HG02588 (cell line): Measurements from ENCODE around the gene ADD2.
"Not testable (repeated sequence)": the region's sequence is repeated elsewhere in the genome, so short reads cannot be mapped to it uniquely, and the experiment has no call there.

Experiments
- ATAC-seq: cut with Tn5 transposase; IDR thresholded peaks from one replicate; pipeline ENCODE4 v1.9.1; 2021; ENCODE audit warnings: mild to moderate bottlenecking, moderate library complexity; ENCODE audit not compliant: unreplicated experiment

ADD2 gene

DNA sequence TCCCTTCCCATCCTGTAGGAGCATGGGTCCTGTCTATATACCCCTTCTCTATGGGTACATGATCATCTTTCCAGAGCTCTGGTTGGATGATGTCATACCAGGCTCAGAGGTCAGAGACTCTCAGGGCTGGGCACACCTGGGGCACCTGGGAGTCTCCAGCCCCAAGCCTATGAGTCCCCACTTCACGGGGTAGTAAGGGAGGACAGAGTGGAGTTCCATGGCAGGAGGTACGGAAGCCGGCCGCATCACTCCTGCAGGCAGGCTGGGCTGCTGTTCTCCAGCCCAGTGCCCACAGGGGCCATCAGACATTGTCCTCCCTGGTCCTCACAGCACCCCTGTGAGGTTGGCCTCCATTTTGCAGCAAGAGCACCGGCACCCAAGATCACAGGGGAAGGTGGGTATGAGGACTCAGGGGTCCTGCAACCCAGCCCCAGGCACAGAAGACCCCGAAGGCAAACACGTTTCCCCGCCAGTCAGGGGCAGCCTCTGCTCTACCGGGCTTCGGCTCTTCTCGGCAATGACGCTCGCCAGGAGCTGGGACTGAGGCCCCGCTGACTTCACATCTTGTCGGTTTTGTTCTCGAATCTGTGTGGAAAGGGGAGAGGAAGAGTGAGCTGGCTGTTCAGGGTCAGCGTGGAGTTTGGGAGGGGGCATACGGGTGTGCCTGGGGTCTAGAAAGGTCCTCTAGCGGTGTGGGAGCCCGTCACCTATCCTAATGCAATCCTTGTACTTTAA lies 91.5 kb downstream of the ADD2 start:
- no peak for ATAC-seq

DNA sequence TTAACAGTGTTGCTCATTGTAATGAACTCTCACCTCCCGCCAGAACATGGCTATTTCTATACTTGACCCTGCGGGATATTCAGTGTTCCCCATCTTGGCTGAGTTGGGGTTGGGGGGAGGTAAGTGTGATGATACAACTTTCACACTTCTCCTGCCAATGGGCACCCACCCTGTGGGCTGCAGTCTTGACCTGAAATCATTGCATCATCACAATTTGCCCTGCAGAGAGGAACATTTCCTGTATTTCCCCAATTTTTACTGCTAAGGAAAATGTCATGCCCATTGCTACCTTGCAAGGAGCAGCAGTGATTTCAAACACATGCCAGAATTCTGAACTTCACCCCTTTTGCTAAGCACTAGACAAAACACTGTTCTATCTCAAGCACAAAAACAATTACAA lies 92.1 kb downstream of the ADD2 start:
- ATAC-seq, result no peak

DNA sequence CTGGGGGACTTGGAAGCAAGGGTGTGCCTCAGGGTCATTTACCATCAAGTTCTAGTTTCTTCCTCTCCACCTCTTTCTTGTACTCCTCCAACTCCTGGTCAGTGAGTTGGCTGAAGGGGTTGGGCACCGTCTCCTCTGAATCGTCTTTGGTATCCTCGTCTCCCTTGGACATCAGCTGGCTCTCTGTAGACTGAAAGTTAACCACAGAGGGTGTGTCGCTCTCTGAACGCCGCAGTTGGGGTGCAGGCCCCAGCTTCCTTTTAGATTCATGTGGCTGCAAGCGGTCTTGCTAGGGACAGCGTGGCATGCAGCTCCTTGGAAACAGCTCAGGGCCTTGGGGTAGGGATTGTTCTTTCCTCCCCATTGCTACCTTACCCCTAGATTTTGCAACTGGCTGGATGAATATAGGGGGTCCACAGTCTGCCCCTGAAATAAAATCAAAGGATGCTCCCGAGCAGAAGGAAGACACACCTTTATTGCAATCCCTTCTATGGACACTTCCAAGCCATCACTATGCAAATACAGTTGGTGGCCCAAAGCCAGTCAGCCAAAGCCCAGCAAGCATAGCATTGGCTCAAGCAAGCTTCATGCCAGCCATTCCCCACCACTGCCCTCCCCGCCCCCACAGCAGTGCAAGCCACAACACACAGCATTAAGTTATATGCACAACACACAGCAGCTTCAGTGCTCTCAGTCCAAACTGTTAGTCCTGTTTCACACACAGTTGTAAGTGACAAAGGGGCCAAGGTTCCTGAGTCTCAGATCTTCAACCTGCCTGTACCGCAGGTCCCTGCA lies 93.2 kb downstream of the ADD2 start:
- no peak for ATAC-seq

DNA sequence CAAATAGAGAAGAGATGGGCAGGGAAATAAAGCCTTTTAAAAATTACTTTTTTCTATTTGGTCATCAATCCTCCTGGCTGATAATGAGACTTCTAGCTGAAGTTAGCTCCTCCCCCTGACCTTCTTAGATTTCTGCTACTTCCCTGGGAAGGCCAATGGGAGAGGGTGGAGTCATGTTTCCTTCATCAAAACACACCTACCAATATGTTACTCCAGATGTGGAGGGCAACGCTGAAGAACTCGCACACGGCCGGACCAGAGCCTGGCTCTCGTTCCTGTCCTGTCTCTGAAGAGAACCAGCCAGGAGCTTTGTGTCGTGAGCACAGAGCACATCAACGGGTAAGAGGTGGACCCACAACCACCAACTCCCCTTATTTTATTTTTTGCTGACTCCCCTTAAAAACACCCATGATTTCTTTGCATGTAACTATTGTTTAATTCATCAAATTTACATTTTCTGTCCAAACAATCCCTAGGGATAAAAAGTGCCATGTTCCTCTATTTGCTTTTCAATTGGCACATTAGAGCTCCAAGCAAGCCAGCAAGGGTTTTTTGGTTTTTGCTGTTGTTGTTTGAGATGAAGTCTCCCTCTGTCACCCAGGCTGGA lies 94.9 kb downstream of the ADD2 start:
- no peak for ATAC-seq

DNA sequence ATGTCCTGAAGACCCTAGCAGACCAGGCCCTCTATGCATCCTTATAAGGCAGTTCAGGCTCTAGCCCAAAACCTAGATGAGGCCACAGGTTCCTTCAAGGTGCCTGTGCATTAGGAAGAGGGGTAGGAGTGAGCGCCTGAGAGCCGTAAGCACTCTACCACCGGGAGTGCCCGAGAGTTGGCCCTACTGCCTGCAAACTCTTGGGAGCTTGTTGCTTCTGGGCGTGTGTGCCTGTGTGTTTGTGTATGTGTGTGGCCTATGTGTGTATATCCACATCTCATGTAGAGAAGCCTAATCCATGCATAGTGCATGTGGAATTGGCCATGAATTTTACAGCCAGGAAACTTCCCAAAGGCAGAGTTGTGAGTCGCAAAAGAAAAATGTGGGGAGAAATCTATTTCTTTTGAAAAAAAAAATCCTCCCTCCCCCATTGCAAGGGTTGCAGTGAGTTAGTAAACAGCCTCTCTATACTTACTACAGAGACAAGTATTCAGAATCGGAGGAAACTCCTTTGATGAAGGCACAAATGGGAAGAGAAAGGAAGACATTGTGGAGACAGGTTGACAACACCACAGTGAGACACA lies 96.8 kb downstream of the ADD2 start:
- ATAC-seq, result no peak

DNA sequence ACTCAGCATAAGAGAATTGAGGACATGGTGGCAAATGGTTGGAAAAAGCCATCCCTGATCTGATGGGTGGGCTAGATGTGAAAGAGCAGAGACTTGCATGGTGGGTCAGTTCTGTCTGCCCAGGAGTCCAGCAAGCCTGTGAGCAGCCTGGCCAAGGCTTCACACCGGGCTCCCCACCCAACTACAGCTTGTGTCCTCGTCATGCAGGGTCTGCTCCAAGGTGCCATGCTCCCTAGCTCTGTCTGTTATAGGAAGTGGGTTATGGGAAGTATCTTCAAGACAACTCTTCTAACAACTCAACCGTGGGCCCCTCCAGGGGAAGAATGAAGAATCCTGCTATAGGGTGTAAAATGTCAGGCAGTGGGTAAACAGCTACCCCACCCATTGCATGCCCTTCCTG lies 97.4 kb downstream of the ADD2 start:
- no peak for ATAC-seq

DNA sequence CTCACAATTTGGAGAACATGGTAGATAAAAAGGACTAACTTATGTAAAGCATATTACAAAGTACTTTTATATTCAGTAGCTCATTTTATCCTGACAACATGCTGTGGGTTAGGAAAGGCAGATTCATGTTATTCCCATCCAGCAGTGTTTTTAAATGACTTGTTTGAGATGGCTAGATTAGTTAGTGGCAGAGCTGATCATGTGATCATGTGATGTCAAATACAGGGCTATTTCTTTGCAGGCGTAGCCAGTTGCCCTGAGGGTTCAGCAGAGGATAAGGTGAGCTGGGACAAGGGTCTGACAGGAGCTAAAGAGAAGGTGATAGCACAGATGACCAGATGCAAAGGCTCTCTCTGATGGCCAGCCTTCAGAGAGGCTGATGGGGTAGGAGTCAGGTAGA lies 97.8 kb downstream of the ADD2 start:
- ATAC-seq, result no peak

DNA sequence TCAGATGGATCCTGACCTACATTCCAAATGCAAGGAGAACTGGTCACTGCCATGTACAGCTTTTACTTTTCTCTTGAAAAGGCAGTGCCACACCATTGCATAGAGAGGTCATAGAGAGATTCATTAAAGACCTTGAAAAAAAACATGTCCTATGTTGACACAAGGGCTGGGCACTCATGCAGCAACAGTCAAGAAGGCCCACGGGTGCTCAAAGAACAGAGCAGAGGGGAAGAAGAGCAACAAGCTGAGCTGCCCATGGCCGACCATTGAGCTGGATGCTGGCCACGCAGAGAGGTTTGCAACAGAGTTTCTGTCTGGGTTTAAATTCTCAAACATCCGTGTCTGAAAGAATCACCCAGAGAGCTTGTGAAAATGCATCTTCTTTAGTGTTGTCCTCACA lies 99.1 kb downstream of the ADD2 start:
- no peak for ATAC-seq

DNA sequence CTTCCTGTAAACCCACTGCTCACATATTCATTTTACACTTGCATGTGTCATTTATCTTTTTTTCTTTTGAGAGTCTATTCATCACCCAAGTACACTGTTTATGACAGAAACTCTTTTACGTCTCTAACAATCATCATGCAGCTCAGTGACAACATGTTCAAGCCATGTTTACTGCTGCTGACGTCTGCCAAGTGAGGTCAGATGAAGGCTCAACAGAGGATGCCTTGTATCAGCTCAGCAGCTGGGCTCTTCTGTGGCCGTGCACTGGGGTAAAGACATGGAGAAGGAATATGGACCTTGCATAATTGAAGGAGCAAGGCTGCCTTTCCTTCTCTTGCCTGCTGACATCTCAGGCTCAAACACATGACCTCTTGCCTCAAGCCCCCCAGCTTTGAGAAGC lies 99.6 kb downstream of the ADD2 start:
- no peak for ATAC-seq

DNA sequence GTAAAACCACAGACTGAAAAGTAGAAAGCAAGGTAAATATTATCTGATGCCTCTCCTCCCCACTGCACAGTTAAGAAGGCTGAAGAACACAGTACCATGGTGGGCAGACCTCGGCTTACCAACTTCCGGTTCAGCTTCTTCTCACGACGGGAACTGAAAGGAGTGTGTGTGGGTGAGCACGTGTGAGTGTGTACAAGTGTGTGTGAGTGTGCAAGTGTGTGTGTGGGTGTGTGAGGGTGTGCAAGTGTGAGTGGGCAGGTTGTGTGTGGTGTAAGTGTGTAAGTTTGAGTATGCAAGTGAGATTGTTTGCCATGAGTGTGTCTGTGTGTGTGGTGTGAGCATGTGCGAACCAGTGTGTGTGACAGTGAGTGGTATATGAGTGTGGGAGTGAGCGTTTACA lies 103.5 kb downstream of the ADD2 start:
- ATAC-seq, result no peak

DNA sequence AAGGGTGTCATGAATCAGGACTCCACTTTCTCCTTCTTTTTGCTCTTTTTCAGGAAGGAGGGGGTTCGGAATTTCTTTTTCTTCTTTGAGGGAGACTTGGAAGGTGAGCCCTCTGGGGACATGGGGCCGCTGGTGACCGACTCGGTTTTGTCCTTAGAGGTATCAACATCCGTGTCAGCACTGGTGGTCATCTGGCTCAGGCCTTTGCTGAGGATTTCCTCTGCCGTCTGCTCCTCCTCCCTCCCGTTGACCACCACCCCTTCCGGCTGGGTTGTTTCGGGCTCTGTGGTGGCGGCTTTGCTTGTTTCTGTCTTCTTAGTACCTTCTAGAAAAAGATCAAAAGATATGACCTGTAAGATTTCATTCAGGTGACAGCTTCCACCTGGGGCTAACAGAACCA lies 104.6 kb downstream of the ADD2 start:
- ATAC-seq, result no peak

DNA sequence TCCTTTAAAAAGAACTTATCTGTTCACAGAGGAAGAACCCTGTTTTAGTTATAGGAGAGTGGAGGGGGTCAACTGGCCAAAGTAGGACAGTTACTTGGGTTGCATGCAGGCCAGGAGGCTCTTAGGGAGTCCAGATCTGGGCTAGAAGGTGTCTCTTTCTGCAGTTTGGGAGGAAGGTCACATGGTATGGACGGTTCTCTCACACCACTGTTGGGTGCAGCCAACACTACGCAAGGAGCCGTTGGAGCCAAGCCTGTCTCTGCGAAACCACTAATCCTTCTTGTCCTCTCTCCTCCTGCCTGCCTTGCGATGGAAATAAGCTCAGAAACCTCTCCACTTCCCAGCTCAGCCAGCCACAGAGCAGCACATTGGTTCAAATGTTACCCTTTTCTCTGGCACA lies 108.4 kb downstream of the ADD2 start:
- no peak for ATAC-seq

DNA sequence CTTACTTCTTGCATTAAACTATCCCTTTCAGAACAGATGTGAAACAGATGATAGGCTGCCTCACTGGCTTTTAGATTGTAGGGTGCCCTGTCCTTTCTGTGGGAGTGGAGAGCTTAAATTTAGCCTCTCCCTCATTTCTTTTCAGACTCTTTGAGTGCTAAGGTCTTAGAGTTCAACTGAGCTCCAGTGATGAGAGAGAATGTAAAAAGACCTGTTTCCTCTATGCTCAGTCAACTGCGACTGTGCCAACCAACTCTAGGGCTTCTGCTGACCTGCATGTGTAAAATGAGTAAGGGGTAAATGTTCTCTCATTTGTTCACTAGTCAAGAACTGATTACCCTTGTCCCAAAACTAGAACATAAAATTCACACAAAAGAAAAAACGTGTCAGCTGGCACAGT lies 109.5 kb downstream of the ADD2 start:
- no peak for ATAC-seq

DNA sequence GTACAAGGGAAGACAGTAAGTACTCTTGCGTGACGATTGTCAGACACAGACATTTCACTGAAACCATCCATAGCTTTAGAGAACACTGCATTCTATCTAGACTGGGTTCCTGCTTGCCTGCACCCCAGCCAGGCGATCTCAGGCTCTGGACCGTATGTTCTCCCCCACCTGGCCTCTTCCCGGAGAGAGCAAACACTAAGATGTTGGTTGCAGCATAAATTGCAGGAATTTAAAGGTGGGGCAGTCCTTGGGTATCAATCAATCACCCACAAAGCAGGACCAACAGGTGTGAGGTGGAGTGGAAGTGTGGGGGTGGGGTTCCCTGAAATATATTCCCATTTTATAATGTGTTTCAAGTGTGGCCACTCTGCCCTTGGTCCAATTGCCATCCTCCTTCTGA lies 110.8 kb downstream of the ADD2 start:
- ATAC-seq, result no peak

DNA sequence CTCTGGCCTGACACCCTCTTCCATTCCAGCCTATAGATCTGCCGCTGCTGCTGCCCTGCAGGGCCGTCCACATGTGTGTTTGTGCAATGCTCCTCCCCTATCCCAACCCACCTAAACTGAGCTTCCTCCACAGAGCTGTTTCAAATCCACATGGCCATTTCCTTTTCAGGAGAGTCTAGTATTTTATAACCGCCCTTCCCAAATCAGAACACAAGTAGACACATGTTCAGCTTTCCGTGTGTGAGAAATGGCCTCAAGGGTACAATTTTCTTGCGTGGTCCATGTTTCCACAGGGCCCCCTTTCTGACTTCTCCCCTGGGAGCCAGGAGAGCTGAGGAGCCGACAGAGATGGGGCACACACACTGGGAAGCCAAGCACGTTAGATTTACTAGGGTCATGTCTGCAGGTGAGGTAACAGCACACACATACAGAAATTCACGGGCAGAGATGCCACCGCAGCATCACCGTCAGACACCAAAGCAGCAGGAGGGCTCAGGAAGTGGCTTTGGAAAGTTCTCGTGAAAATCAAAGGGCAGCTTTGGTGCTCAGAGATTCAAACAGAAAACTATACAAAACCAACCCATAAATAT lies 111.5 kb downstream of the ADD2 start:
- no peak for ATAC-seq

DNA sequence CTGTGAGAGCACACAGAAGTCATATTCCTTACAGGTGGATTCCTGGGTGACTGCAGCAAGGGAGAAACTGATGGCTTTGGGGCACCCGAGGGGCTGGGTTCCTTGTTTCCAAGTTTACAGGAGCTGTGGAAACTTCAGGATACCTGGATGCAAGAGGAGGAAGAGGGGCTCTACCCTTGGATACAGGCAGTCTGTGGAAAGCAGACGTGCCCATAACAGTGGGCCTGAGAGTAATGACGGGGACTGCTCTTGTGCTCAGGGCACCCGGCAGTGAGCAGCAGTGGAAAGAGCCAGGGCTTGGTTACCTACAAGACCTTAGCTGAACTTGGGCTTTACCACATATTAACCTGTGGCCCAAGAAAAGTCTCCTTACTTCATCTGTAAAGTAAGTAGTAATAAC lies 112.2 kb downstream of the ADD2 start:
- no peak for ATAC-seq

DNA sequence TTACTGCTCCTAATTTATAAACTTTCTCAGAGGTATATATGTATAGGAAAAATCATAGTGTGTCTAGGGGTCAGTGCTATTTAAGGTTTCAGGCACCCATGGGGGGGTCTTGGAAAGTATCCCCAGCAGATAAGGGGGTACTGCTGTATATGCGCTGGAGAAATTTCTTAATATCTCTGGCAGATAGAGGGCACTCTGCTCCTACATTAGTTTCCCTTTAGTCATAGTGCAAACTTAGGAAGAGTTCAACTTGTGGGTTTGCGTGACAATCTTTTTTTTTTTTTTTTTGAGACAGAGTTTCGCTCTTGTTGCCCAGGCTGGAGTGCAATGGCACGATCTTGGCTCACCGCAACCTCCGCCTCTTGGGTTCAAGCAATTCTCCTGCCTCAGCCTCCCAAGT lies 112.8 kb downstream of the ADD2 start:
- ATAC-seq, result not testable (repeated sequence)

DNA sequence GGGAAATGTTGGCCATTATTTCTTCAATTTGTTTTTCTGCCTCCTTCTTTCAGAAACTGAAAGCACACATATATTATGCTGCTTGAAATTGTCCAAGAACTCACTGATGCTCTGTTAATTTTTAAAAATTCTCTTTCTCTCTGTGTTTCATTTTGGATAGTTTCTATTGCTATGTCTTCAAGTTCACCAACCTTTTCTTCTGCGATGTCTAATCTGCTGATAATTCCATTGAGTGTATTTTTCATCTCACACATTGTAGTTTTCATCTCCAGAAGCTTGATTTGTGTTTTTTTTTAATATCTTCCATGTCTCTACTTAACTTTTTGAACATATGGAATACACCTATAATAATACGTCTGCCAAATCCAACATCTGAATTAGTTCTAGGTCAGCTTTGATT lies 116.3 kb downstream of the ADD2 start:
- no peak for ATAC-seq

DNA sequence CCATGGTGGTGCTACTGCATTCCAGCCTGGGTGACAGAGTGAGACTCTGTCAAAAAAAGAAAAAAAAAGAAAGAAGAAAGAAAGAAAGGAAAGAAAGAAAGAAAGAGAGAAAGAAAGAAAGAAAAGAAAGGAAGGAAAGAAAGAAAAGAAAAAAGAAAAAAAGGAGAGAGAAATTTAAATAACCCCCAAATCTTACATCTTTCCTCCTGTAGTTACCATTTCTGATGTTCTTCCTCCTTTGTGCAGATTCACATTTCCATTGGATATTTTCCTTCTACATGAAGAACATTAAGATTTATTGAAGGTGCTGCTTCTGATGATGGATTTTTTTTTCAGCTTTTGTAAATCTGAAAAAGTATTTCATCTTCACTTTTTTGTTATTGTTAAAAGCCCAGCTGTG lies 117.0 kb downstream of the ADD2 start:
- ATAC-seq, result no peak

DNA sequence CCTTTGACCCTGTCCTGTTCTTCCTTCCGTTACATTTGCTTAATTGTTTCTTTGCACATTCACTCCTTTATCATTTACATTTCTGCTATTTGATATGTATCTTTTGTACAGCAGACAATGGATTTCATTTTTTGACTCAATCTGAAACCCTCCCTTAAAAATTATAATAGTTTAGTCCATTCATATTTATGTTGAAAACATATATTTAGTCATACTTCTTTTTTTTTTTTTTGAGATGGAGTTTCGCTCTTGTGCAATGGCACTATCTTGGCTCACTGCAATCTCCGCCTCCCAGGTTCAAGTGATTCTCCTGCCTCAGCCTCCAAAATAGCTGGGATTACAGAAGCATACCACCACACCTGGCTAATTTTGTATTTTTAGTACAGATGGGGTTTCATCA lies 119.0 kb downstream of the ADD2 start:
- ATAC-seq, result no peak

DNA sequence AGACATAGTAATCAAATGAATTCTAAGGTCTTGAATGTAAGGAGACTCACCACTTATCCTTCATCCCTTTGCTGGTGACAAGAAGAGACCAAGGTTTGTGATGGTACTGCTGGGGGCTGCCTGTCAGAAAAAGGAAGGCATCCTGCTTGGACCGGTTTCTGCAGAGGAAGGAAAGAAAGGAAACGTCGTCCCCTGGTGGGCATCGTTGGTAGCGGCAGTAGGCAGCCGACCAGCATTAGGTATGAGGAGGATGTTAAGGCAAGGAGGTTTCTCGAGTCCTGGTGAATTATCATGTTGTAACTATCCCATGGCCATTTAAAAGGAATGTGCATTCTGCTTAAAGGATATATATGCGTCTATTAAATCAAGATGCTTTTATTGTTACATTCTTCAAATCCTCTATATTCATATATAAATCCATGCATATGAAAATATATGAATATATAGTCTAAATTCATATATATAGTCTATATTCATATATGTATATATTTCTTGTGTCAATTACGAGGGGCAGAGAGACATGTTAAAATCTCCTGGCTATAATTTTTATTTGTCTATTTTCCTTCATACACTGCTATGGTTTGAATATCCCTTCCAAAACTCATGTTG lies 120.0 kb downstream of the ADD2 start:
- ATAC-seq, result peak; percentile 60
